Measurements from ENCODE around the gene SIGLEC6. TPM values are rescaled to one million over a fixed set of nuclear protein-coding genes. Genes with fewer than 3 reads are reported as not detected.

The SIGLEC6 gene
- total RNA-seq, 1 donor from 2014 or later, result not detected

DNA sequence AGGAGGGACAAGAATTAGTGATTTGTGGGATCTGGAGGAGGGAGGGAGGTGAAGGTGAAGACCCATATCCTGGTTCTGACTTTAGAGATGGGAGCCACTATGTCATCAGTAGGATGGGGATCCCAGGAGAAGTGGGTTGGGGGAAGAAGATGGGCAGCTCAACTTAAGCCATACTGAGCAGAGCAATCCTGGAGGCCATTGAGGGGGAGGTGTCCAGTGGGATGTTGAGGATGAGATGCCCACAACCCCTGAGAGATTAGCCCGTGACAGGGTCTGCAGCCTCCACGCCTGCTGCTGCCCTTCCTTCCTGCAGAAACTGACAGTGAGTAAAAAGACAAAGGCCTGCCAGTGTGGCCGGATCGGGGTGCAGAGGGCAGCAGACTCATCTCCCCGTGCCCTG, 11.2 kb upstream of the SIGLEC6 start:
- DNase-seq (ENCODE audit: low read depth), result no peak
- TF ChIP-seq, protein P1, sequence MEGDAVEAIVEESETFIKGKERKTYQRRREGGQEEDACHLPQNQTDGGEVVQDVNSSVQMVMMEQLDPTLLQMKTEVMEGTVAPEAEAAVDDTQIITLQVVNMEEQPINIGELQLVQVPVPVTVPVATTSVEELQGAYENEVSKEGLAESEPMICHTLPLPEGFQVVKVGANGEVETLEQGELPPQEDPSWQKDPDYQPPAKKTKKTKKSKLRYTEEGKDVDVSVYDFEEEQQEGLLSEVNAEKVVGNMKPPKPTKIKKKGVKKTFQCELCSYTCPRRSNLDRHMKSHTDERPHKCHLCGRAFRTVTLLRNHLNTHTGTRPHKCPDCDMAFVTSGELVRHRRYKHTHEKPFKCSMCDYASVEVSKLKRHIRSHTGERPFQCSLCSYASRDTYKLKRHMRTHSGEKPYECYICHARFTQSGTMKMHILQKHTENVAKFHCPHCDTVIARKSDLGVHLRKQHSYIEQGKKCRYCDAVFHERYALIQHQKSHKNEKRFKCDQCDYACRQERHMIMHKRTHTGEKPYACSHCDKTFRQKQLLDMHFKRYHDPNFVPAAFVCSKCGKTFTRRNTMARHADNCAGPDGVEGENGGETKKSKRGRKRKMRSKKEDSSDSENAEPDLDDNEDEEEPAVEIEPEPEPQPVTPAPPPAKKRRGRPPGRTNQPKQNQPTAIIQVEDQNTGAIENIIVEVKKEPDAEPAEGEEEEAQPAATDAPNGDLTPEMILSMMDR (conservative IDR thresholded peaks at IDR 0.05; ENCODE audit: low read depth, low read length), result no peak
- no peak overlapping the region for H3K4me3 ChIP-seq (ENCODE audit: low read depth, low read length)

GRCh38 chr19:51541458-51542357, 10.2 kb upstream of the SIGLEC6 start:
- no peak for DNase-seq (ENCODE audit: low read depth)
- H3K4me3 ChIP-seq (ENCODE audit: low read depth, low read length), result no peak overlapping the region
- TF ChIP-seq, protein P1 (conservative IDR thresholded peaks at IDR 0.05; ENCODE audit: low read depth, low read length), result no peak

- TF ChIP-seq, protein P1 (conservative IDR thresholded peaks at IDR 0.05; ENCODE audit: low read depth, low read length), result no peak
- no peak for DNase-seq (ENCODE audit: low read depth)
These were observed 8.4 kb upstream of the SIGLEC6 start for GRCh38 chr19:51539821-51540366.

GRCh38 chr19:51535535-51535934, 4.1 kb upstream of the SIGLEC6 start:
- TF ChIP-seq, protein P1 (conservative IDR thresholded peaks at IDR 0.05; ENCODE audit: low read depth, low read length), result no peak
- DNase-seq (ENCODE audit: low read depth), result no peak
- no peak overlapping the region for H3K4me3 ChIP-seq (ENCODE audit: low read depth, low read length)

More at GRCh38 chr19:51539821-51540366, 8.4 kb upstream of the SIGLEC6 start:
- H3K4me3 ChIP-seq (ENCODE audit: low read depth, low read length), result no peak overlapping the region

GRCh38 chr19:51530616-51531015, 854 bp downstream of the SIGLEC6 start:
- DNase-seq (ENCODE audit: low read depth), result no peak
- H3K4me3 ChIP-seq (ENCODE audit: low read depth, low read length), result no peak overlapping the region
- TF ChIP-seq, protein P1 (conservative IDR thresholded peaks at IDR 0.05; ENCODE audit: low read depth, low read length), result no peak

DNA sequence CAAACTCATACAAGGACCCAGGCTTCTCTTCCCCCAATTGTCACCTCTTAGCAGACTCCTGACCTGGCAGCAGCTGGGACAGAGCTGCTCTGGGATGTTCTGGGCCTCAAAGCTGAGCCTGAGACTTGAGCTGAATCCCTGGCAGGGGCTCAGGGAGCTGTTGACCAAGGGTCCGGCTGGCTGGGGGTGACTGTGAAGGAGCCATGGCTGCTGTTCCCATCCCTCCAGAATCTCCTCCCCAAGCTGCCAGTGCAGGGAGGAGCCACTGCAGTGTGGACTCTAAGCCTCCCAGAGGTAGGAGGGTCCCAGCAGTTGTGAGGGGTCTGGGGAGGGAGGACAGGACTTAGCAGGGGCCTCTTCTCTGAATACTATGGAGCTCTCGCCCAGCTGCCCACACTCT, 2.2 kb downstream of the SIGLEC6 start:
- DNase-seq (ENCODE audit: low read depth), result no peak
- TF ChIP-seq, protein P1 (conservative IDR thresholded peaks at IDR 0.05; ENCODE audit: low read depth, low read length), result no peak
- no peak overlapping the region for H3K4me3 ChIP-seq (ENCODE audit: low read depth, low read length)

All from epithelial cell of proximal tubule (primary cell).